Duodenal mucosa (tissue), 2 donors: ENCODE data around the gene USP24.

Source experiments
- H3K27ac ChIP-seq: one replicate; pipeline ENCODE4 v1.7.0; 2013; ENCODE audit warnings: low read depth, low read length
- H3K27me3 ChIP-seq, 2 donors: one replicate each; pipeline ENCODE4 v1.7.0; 2013; ENCODE audit warnings: low read length in 2 of 2, control low read depth in 1 of 2; ENCODE audit not compliant: insufficient read depth in 2 of 2, control insufficient read depth in 1 of 2
- H3K36me3 ChIP-seq, 2 donors: one replicate each; pipeline ENCODE4 v1.7.0; 2013; ENCODE audit warnings: low read length in 2 of 2, control low read depth in 1 of 2; ENCODE audit not compliant: insufficient read depth in 2 of 2, control insufficient read depth in 1 of 2
- H3K4me1 ChIP-seq, 2 donors: one replicate each; pipeline ENCODE4 v1.7.0; 2013; ENCODE audit warnings: low read length in 2 of 2, control low read depth in 1 of 2; ENCODE audit not compliant: insufficient read depth in 2 of 2, control insufficient read depth in 1 of 2
- H3K4me3 ChIP-seq, 2 donors: one replicate each; pipeline ENCODE4 v1.7.0; 2013; ENCODE audit warnings: low read length in 2 of 2, low read depth in 1 of 2
- H3K9ac ChIP-seq, 2 donors: one replicate each; pipeline ENCODE4 v1.7.0; 2013; ENCODE audit warnings: low read length in 2 of 2, low read depth in 1 of 2
- H3K9me3 ChIP-seq, 2 donors: one replicate each; pipeline ENCODE4 v1.7.0; 2013; ENCODE audit warnings: low read length in 2 of 2, control low read depth in 1 of 2; ENCODE audit not compliant: control insufficient read depth in 1 of 2

The USP24 gene

DNA sequence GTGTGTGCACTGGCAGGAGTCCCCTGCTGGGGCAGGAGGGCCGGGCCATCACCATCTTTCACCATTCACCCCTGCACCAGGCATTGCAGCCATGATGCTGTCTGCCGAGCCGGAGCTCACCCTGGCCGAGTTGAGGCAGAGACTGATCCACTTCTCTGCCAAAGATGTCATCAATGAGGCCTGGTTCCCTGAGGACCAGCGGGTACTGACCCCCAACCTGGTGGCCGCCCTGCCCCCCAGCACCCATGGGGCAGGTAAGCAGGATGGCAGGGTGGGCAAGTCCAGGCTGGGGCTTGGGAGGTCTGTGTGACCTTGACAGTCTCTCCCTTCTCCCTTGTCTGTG lies 157.2 kb downstream of the USP24 start:
- H3K9me3 ChIP-seq, result no peaks in the 10 kb centered on the region
- no peak overlapping the region for H3K27ac ChIP-seq
- no peak overlapping the region for H3K9ac ChIP-seq
- no peaks in the 10 kb centered on the region for H3K4me1 ChIP-seq
- H3K4me3 ChIP-seq, result no peak overlapping the region
- no peaks in the 10 kb centered on the region for H3K27me3 ChIP-seq
- H3K36me3 ChIP-seq, result peaks cover 0 to 62% of the 10 kb centered on the region in 2 donors

DNA sequence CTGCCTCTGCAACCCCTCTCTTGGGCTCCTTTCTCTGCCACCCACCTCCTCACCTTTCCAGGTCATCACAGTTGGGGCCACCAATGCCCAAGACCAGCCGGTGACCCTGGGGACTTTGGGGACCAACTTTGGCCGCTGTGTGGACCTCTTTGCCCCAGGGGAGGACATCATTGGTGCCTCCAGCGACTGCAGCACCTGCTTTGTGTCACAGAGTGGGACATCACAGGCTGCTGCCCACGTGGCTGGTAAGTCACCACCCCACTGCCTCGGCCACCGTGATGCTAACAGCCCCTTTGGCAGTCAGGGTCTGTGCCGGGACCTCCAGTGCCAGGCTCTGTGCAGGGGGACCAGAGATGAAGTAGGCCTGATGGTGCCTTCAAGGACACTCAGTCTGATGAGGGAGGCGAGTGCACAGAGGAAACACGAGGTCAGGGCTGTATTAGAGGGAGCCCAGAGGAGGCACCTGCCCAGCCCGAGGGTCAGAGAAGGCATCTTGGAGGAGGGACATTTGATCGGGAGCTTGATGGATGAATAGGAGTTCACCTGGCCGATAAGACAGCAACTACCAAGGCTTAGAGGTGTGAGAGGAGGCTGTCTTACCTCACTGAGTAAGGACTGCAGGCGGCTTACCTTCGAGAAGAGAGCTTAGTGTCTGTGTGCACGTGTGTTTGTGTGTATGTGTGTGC lies 157.8 kb downstream of the USP24 start:
- H3K36me3 ChIP-seq, result peaks cover 0 to 68% of the 10 kb centered on the region in 2 donors
- H3K27me3 ChIP-seq, result no peaks in the 10 kb centered on the region
- no peaks in the 10 kb centered on the region for H3K4me1 ChIP-seq
- no peak overlapping the region for H3K27ac ChIP-seq
- no peaks in the 10 kb centered on the region for H3K9me3 ChIP-seq
- no peak overlapping the region for H3K4me3 ChIP-seq
- H3K9ac ChIP-seq, result no peak overlapping the region

DNA sequence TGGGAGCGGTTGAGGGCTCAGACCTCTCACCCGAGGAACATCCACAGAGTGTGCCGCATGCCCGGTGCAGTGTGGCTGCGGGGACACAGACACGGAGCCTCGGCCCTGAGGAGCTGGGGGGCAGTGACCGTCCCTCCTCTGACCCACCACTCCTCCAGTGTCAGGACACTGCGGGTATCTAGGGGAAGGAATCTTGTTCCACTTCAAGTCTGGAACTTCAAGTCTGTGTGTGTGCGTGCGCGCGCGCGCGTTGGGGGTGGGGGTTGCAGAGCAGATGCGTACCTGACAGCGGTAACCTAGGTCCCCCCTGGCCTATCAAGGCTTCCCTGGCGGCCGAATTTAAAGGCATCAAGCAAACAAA lies 158.6 kb downstream of the USP24 start:
- no peak overlapping the region for H3K4me3 ChIP-seq
- H3K9me3 ChIP-seq, result no peaks in the 10 kb centered on the region
- H3K4me1 ChIP-seq, result no peaks in the 10 kb centered on the region
- peaks cover 0 to 66% of the 10 kb centered on the region in 2 donors for H3K36me3 ChIP-seq
- H3K27me3 ChIP-seq, result no peaks in the 10 kb centered on the region
- H3K27ac ChIP-seq, result no peak overlapping the region
- no peak overlapping the region for H3K9ac ChIP-seq

DNA sequence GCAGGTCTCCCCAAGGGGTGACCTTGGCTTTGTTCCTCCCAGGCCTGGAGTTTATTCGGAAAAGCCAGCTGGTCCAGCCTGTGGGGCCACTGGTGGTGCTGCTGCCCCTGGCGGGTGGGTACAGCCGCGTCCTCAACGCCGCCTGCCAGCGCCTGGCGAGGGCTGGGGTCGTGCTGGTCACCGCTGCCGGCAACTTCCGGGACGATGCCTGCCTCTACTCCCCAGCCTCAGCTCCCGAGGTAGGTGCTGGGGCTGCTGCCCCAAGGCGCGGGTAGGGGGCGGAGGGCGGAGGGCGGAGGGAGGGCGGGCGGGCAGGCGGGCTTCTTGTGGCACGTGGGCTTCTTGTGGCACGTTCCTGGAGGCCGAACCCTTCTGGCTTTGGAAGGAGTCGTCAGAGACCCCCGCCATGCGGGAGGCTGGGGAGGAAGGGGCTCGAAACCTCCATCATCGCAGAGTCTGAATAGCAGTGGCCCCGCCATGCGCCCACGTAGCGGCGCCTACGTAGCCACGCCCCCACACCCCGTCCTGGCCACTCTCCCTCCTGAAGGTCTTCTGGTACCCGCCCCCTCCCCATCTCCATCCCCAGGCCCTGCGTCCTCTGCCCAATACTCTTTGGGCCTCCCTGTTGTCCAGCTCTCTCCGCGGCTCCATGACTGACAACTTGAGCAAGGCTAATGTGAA lies 159.1 kb downstream of the USP24 start:
- Histone ChIP-seq H3K36me3 (peaks cover 0 to 66% of the 10 kb centered on the region in 2 donors), H3K27ac (no peak overlapping the region), H3K9me3 (no peaks in the 10 kb centered on the region), H3K9ac (no peak overlapping the region), H3K27me3 (no peaks in the 10 kb centered on the region), H3K4me1 (no peaks in the 10 kb centered on the region), H3K4me3 (no peak overlapping the region)

DNA sequence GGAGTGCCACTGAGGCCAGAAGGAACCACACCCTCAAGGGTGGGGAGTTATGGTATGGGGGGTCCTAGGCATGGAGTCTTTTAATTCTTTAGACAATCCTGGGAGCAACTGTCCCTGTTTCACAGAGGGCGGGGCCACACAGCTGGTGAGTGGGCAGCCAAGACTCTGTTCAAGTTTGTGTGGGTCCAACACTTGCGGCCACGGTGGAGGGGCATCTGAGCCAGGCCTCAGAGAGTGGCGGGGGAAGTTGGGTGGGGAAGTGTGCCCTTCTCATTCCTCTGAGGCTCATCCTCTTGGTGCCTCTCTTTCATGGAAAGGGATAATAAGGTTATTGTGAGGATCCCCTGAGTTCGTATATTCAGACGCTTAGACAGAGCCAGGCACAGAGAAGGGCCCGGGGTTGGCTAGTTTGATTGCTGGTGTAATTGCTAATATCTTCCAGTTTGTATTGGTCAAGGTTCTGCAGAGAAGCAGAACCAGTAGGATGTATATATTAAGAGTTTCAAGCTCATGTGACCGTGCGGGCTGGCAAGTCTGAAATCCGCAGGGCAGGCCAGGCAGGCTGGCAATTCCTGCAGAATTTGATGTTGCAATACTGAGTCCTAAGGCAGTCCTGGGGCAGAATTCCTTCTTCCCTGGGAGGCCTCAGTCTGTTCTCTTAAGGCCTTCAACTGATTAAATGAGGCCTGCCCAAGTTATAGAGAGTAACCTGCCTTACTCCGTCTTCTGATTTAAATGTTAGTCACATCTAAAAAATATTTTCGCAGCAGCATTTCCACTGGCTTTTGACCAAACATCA lies 159.9 kb downstream of the USP24 start:
- Histone ChIP-seq H3K27ac (no peak overlapping the region), H3K9ac (no peak overlapping the region), H3K36me3 (peaks cover 0 to 62% of the 10 kb centered on the region in 2 donors), H3K9me3 (no peaks in the 10 kb centered on the region), H3K4me3 (no peak overlapping the region), H3K4me1 (no peaks in the 10 kb centered on the region), H3K27me3 (no peaks in the 10 kb centered on the region)

DNA sequence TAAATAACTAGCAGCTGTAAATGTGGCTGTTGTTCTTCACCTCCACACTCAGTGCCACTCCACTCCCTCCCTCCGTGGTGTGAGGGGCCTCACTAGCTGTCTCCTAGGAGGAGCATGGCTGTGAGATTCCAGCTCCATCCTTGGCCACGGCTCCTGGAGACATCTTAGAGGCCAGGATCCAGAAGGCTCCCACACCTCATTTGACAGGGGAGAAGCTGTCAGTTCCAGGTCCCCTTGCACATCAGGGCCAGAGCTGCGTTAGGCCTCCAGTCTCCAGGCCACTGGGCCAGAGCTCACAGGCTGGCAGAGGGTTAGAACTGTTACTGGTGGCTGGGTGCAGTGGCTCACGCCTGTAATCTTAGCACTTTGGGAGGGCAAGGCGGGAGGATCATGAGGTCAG lies 160.8 kb downstream of the USP24 start:
- Histone ChIP-seq H3K4me3 (no peak overlapping the region), H3K27me3 (no peaks in the 10 kb centered on the region), H3K9ac (no peak overlapping the region), H3K27ac (no peak overlapping the region), H3K36me3 (peaks cover 0 to 58% of the 10 kb centered on the region in 2 donors), H3K9me3 (no peaks in the 10 kb centered on the region), H3K4me1 (no peaks in the 10 kb centered on the region)

DNA sequence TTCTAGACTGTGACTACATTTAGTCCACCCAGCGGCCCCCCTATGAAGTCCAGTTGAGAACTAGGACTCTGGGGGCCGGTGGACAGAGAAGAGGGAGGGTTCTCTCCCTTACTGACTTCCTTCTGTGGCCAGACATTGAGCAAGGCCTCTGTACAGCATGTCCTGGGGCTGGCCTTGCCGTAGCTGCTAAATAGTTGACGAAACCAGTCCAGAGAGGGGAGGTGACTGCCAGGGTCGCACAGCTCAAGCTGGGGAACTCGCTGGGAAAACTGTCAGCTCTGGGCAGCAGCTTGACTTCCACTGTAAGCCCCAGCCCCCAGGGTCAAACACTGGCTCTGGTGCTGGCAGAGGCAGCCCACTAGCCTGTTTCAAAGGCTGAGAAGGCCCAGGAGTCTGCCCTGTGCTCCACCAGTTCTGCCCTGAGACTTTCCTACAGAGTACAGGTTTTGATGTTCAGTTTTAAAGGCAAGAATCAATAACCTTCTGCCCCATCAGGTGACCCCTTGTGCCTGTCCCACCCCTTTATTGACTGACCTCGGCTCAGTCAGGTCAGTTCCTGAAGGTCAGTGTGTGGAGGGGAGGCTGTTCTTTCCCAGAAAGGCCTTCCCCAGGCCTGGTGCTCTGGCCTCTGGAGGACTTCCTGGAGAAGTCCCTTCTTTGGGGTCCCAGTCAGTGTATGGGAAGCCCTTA lies 161.8 kb downstream of the USP24 start:
- Histone ChIP-seq H3K27me3 (no peaks in the 10 kb centered on the region), H3K9me3 (no peaks in the 10 kb centered on the region), H3K4me1 (no peaks in the 10 kb centered on the region), H3K36me3 (peaks cover 0 to 59% of the 10 kb centered on the region in 2 donors), H3K27ac (no peak overlapping the region), H3K4me3 (no peak overlapping the region), H3K9ac (no peak overlapping the region)

DNA sequence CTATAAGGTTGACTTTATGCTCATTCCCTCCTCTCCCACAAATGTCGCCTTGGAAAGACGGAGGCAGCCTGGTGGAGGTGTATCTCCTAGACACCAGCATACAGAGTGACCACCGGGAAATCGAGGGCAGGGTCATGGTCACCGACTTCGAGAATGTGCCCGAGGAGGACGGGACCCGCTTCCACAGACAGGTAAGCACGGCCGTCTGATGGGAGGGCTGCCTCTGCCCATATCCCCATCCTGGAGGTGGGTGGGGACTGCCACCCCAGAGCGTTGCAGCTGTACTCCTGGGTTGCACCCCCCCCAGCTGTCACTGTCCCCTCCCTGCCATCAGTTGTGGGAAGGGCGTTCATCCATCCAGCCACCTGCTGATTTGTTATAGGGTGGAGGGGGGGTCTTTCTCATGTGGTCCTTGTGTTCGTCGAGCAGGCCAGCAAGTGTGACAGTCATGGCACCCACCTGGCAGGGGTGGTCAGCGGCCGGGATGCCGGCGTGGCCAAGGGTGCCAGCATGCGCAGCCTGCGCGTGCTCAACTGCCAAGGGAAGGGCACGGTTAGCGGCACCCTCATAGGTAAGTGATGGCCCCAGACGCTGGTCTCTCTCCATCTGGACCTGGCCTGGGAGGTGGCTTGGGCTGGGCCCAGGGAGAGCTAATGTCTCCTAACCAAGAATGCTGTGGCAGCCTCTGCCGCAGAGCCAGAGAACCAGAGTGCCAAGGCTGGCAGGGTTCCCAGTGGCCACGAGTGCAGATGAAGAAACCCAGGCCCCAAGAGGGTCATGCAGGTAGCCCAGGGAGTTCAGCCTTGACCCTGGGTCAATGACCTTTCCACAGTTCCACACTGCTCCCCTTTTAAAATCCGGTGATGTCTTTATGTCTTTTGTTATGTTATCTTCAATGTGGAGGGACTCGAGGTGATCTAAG lies 162.7 kb downstream of the USP24 start:
- H3K27ac ChIP-seq, result no peak overlapping the region
- H3K4me3 ChIP-seq, result no peak overlapping the region
- H3K36me3 ChIP-seq, result peaks cover 0 to 55% of the 10 kb centered on the region in 2 donors
- no peaks in the 10 kb centered on the region for H3K4me1 ChIP-seq
- H3K9me3 ChIP-seq, result no peaks in the 10 kb centered on the region
- H3K9ac ChIP-seq, result no peak overlapping the region
- no peaks in the 10 kb centered on the region for H3K27me3 ChIP-seq

DNA sequence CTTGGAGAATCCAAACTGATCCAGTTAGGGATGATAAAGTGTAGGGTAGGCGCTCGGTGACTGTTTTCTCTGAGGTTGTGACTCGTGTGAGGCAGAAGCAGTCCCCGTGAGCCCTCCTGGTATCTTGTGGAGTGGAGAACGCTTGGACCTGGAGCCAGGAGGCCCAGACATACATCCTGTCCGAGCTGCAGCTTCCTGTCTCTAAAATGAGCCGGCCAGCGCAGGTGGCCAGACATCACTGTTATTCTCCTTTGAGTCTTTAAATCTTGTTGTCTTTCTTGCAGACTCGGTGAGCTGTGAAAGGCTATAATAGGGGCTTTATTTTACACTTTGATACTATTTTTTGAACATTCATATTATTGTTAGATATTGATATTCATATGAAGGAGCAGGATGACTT lies 163.5 kb downstream of the USP24 start:
- Histone ChIP-seq H3K36me3 (peaks cover 0 to 53% of the 10 kb centered on the region in 2 donors), H3K9me3 (no peaks in the 10 kb centered on the region), H3K27ac (no peak overlapping the region), H3K27me3 (no peaks in the 10 kb centered on the region), H3K4me1 (no peaks in the 10 kb centered on the region), H3K9ac (no peak overlapping the region), H3K4me3 (no peak overlapping the region)
